Stimulated activated CD8-positive, alpha-beta memory T cell treated with anti-CD3 and anti-CD28 coated beads, Interleukin-4, amount 100 ng/mL, for 1 hour (primary cell): ENCODE results near the gene AZI2.

Experiments used
- DNase-seq, 2 donors: peaks; one replicate each; pipeline ENCODE4 v3.0.0-alpha.2; 2020; ENCODE audit warnings: low read depth in 2 of 2, low spot score in 1 of 2

Gene AZI2

DNA sequence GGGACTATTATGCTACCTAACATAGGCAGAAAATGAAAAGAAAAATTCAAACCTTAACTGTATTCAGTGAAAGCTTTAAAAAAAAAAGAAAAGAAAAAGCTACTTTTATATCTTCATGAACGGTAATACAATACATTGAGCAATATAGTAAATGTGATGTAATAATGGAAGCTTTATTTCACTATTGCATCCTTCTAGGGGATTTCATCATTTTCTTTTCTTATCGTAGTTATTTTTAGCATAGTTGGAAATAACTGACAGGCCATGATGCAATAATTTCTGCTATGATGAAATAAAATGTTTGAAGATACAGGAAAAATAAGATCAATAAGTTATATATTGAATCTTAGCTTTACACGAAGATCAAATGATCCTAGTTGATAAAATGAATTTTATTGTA, 40.4 kb downstream of the AZI2 start:
- no peak for DNase-seq

DNA sequence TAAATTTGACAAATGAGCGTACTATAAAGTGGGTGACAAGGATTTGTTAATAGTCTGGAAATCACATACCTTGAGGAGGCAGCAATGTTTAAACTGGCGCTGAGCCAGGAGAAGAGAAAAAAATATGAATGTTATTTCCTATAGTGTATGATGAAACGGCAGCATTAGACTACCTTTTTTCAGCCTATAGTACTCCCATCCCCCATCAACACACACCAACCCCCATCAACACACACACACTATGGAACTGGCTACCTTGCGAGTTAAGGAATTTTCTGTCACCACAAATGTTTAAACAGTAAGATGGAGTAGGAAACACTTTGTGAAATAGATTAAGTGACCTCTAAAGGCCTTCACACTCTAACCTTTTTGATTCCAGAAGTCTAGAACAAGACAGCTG, 46.9 kb downstream of the AZI2 start:
- no peak for DNase-seq

DNA sequence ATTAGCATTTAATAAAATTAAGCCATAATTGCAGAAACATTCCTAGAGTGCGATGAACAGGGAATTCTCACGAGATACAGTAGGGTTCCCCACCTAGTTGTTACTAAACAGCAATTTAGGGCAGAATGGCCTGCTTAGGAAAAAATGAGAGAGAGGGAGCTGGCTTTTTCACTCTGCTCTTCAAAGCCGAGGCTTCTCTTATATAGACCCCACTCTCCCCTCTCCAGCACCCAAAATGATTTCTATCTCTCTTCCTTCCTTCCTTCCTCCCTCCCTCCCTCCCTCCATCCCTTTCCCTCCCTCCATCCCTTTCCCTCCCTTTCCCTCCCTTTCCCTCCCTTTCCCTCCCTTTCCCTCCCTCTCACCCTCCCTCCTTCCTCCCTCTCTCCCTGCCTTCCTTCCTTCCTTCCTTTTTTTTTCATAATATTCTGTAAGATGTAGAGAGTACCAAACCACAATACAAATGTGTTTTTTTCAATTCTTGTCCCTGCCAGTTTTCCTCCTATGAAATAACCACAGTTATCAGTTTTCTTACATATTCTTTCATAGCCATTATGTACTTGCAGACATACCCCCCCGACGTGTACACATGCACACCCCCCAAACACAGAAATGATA, 48.2 kb downstream of the AZI2 start:
- DNase-seq = no peak

- DNase-seq = no peak
These were observed 48.9 kb downstream of the AZI2 start for GRCh38 chr3:28299705-28300104.

DNA sequence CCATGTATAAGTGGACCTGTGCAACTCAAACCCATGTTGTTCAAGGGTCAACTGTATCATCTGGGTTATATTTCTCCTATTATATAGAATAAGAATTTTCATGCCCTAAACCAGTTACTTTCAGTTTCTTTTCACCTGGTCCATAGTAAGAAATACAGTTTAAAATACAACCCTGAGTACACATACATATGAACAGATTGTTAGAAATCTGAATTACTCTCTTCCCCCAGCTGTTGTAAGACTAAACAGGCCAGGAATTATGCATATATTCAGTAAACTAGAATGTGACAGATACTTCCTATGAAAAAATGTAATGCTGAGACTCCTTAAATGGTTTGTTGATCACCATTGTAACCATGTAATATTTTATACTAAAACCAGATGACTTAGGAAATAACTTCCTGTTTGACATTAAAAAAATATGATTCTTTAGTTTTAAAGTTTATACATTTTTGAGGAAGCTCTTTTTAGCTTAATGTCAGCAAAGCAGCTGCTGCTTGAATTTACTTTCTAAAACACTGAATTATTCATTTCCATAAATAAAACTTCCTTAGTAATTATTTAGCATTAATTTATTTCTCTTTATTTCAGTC, 52.6 kb downstream of the AZI2 start:
- DNase-seq = no peak

DNA sequence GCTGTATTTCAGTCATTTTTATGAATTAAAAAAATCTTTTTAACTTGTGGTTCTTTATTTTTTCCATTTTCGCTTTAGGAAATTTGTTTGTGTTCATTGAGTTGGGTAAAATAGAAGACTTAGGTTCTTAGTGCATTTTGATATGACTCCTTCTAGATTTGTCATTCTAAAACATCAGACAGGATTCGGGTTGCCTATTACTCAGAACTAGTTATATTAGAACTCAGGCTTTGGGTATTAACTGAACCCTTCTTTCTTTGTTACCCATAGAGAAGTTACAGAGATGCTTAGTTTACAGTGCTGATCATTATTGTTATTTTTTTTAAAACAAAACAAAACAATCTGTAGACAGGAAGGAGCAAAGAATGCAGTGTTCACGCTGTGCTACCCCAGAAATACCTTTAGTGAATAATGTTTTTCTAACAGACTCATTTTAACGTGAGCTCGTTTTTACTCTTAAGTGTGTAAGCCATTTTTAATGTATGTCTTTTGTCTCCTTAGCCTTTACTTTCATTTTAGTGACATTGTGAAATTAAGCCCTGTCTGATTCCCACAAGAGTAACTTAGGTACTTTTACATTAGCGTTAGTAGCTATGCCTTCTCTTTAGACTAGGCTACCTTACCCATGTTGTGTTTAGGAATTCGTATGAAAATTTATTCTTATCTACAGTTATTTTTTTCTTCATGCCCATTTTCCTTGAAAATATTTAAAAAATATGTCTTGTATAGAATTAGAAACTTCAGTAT, 53.8 kb downstream of the AZI2 start:
- no peak for DNase-seq

- DNase-seq = no peak
These were observed 56.0 kb downstream of the AZI2 start for GRCh38 chr3:28292622-28293021.

GRCh38 chr3:28291577-28291976, 57.0 kb downstream of the AZI2 start:
- DNase-seq = no peak

DNA sequence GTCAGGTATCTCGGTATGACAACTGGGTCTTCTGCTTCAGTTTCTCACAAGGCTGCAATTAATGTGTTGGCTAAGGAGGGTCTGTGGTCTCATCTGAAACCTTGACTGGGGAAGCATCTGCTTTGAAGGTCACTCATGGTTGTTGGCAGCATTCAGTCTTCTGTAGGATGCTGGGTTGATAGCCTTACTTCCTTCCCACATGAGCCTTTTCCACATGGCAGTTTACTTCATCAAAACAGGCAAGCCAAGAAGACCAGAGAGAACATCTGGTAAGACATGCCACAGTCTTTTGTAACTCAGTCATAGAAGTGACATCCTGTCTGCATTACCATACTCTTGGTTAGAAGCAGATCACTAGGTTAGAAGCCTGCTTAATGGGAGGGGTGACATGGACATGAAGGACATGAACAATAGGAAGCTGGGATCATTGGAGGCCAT, 57.7 kb downstream of the AZI2 start:
- DNase-seq = no peak

DNA sequence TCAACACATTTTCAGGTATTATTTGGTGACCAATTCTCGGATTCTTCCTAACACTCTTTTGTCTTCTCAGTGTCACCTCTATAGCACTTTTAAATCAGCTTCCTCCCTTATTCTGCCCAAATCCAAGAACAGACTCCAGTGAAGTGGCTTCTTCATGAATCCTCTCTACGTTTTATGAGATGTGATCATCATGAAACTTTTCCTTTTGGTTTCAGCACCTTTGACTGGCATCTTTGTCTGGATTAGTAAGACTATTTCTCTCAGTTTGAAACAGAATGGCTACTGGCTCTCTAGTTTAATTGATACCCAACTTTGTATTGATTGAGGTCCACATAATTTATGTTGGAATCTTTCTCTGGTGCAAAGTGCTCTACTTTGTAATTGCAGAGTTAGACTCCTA, 61.6 kb downstream of the AZI2 start:
- no peak for DNase-seq

GRCh38 chr3:28286595-28286994, 62.0 kb downstream of the AZI2 start:
- DNase-seq = no peak

- no peak for DNase-seq
These were observed 67.8 kb downstream of the AZI2 start for GRCh38 chr3:28280781-28281180.

DNA sequence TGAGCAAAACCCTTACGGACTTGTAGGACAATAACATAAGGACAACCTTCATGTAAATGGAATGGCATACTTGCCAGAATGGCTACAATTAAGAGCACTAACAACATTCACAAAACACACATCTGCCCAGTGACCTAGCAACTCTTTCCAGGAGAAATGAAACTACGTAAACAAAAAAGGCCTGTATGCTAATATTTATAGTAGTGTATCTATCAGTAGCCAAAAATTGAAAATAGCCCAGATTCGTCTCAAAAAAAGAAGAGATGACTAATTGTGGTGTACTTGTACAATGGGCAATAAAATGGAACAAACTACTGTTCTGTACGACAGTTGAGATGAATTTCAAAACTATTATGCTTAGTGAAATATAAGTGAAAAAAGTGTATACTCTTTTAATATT, 68.9 kb downstream of the AZI2 start:
- DNase-seq = no peak

GRCh38 chr3:28278918-28279317, 69.7 kb downstream of the AZI2 start:
- no peak for DNase-seq

GRCh38 chr3:28273837-28274236, 74.8 kb downstream of the AZI2 start:
- DNase-seq = no peak
